HepG2 (cell line): ENCODE data around the gene SNPH. TPM values are rescaled to one million over a fixed set of nuclear protein-coding genes. Genes with fewer than 3 reads are reported as not detected.

Experiments used
- ATAC-seq: fragments of 200-7000 bp; cut with Tn5 transposase; 3 replicates; pipeline ENCODE4 v1.9.1; 2020; ENCODE audit warnings: mild to moderate bottlenecking, moderate library complexity
- BruUV-seq: library from RNA; stranded (reverse); fragments of 400-500 nt; replicated peaks from 2 replicates; lab custom pipeline; 2021; lab: Mats Ljungman, UMichigan
- CTCF ChIA-PET: fragments of 300-600 bp; formaldehyde crosslinking; extraction: SDS; loops from one replicate; lab custom pipeline; 2021; ENCODE audit warnings: low total read pairs, inconsistent platforms, low intra/inter-chr PET ratio; lab: Yijun Ruan, JAX
- POLR2A ChIA-PET: fragments of 350-600 bp; sonication (Branson Sonifier 250); formaldehyde crosslinking; loops from one replicate; lab custom pipeline; 2020; ENCODE audit warnings: antibody characterized with exemption, inconsistent platforms; lab: Yijun Ruan, JAX
- DNase-seq: peaks from one replicate; pipeline ENCODE4 v3.0.0-alpha.2; 2015; ENCODE audit warnings: low spot score
- FAIRE-seq: peaks from 3 replicates; lab custom pipeline; 2011; peaks lifted over from hg19 to GRCh38; lab: Jason Lieb, UNC
- H2AFZ ChIP-seq: one replicate; pipeline ENCODE4 v1.6.1; 2011; ENCODE audit warnings: low read length, inconsistent platforms
- H3K27ac ChIP-seq: fragments of 300-600 bp; 3 replicates; pipeline ENCODE4 v1.8.0; 2011; ENCODE audit warnings: mixed run types, mild to moderate bottlenecking, mixed read lengths, low read length, inconsistent platforms; ENCODE audit not compliant: insufficient read depth; ENCODE audit errors: extremely low read length
- H3K27me3 ChIP-seq, 2 experiments: fragments of 200-600 bp in 1 of 2; 2 replicates in 1 of 2; 3 replicates in 1 of 2; pipeline versions ENCODE4 v1.6.0 to v1.8.0; 2011; ENCODE audit warnings: low read length in 2 of 2, mild to moderate bottlenecking in 2 of 2, moderate library complexity in 2 of 2, inconsistent platforms in 1 of 2; ENCODE audit not compliant: insufficient read depth in 2 of 2, control insufficient read depth in 1 of 2
- H3K36me3 ChIP-seq, 2 experiments: fragments of 200-600 bp in 1 of 2; replicated peaks in 1 of 2; 2 replicates in 1 of 2; 3 replicates in 1 of 2; pipeline versions ENCODE4 v1.5.1 to v1.8.0; 2011; ENCODE audit warnings: low read length in 2 of 2, inconsistent platforms in 1 of 2; ENCODE audit not compliant: insufficient read depth in 2 of 2, control insufficient read depth in 1 of 2
- H3K4me1 ChIP-seq: 2 replicates; pipeline ENCODE4 v1.5.1; 2012; ENCODE audit warnings: low read length, inconsistent platforms; ENCODE audit not compliant: insufficient read depth
- H3K4me2 ChIP-seq: 2 replicates; pipeline ENCODE4 v1.6.0; 2011; ENCODE audit warnings: low read depth, low read length, inconsistent platforms
- H3K4me3 ChIP-seq, 3 experiments: fragments of 200-600 bp in 1 of 3; sonication (generic), shearing (Covaris generic) in 1 of 3; replicated peaks in 1 of 3; 2 replicates each; pipeline ENCODE4 v1.5.1; 2011 to 2016; ENCODE audit warnings: low read length in 3 of 3, inconsistent platforms in 2 of 3, low read depth in 2 of 3, mild to moderate bottlenecking in 2 of 3, control low read depth in 1 of 3, mixed read lengths in 1 of 3; ENCODE audit not compliant: insufficient read depth in 1 of 3
- H3K79me2 ChIP-seq: one replicate; pipeline ENCODE4 v1.6.1; 2011; ENCODE audit warnings: low read length, inconsistent platforms; ENCODE audit not compliant: insufficient read depth
- H3K9ac ChIP-seq: 2 replicates; pipeline ENCODE4 v1.6.0; 2011; ENCODE audit warnings: mild to moderate bottlenecking, low read depth, low read length, inconsistent platforms; ENCODE audit not compliant: insufficient read depth
- H3K9me3 ChIP-seq: 2 replicates; pipeline ENCODE4 v1.5.1; 2012; ENCODE audit warnings: mild to moderate bottlenecking, low read length
- H4K20me1 ChIP-seq: 2 replicates; pipeline ENCODE4 v1.6.0; 2011; ENCODE audit warnings: inconsistent platforms, mild to moderate bottlenecking, low read length, moderate library complexity; ENCODE audit not compliant: insufficient read depth
- ATM ChIP-seq: fragments of 450-650 bp; IDR thresholded peaks from 2 replicates; pipeline ENCODE4 v1.7.1; 2017; ENCODE audit warnings: mild to moderate bottlenecking, borderline replicate concordance
- KDM2A ChIP-seq: sonication (generic); formaldehyde crosslinking; IDR thresholded peaks from 2 replicates; pipeline ENCODE4 v1.4.0; 2020; ENCODE audit warnings: low read depth, missing genetic modification reagents, borderline replicate concordance
- MTF1 ChIP-seq: sonication (generic); formaldehyde crosslinking; IDR thresholded peaks from 2 replicates; pipeline ENCODE4 v1.5.0; 2020; ENCODE audit warnings: missing genetic modification reagents
- NFATC3 ChIP-seq: sonication (generic); formaldehyde crosslinking; IDR thresholded peaks from 2 replicates; pipeline ENCODE4 v1.5.1; 2020; ENCODE audit warnings: mild to moderate bottlenecking, missing genetic modification reagents
- NR2F1 ChIP-seq, 2 experiments: fragments of 450-650 bp in 1 of 2; formaldehyde crosslinking in 1 of 2; IDR thresholded peaks; 2 replicates each; pipeline versions ENCODE4 v1.5.0 to v1.6.1; 2016 to 2020; ENCODE audit warnings: mild to moderate bottlenecking in 1 of 2, missing compliant biosample characterization in 1 of 2, missing genetic modification reagents in 1 of 2, moderate library complexity in 1 of 2
- RCOR2 ChIP-seq: IDR thresholded peaks from 2 replicates; pipeline ENCODE4 v1.6.1; 2016; ENCODE audit warnings: missing biosample characterization, missing genetic modification reagents
- ZFP36 ChIP-seq: fragments of 150-350 bp; IDR thresholded peaks from 2 replicates; pipeline ENCODE4 v1.6.1; 2018; ENCODE audit warnings: borderline replicate concordance, low read length, low read depth; ENCODE audit not compliant: partially characterized antibody
- ZFP91 ChIP-seq: sonication (generic); formaldehyde crosslinking; IDR thresholded peaks from 2 replicates; pipeline ENCODE4 v1.9.0; 2022; ENCODE audit warnings: missing genetic modification reagents, mild to moderate bottlenecking, borderline replicate concordance
- ZGPAT ChIP-seq: IDR thresholded peaks from 2 replicates; pipeline ENCODE4 v1.6.1; 2016; ENCODE audit warnings: mild to moderate bottlenecking
- ZNF652 ChIP-seq: IDR thresholded peaks from 2 replicates; pipeline ENCODE4 v1.6.1; 2016; ENCODE audit warnings: low read depth, borderline replicate concordance
- ZNF768 ChIP-seq: sonication (generic); formaldehyde crosslinking; IDR thresholded peaks from 2 replicates; pipeline ENCODE4 v1.4.0; 2020; ENCODE audit warnings: missing genetic modification reagents
- ZNF792 ChIP-seq: IDR thresholded peaks from 2 replicates; pipeline ENCODE4 v1.6.1; 2016
- ZSCAN12 ChIP-seq: sonication (generic); formaldehyde crosslinking; IDR thresholded peaks from 2 replicates; pipeline ENCODE4 v1.9.0; 2021; ENCODE audit warnings: mild to moderate bottlenecking, missing genetic modification reagents
- WGBS: methylation state at CpG from one replicate; pipeline ENCODE4 v1.1.6; 2017; ENCODE audit warnings: low lambda C conversion rate; 5-methylcytosine and 5-hydroxymethylcytosine counted together
- in situ Hi-C: cut with HindIII; loops from 2 replicates; pipeline ENCODE4 v1.10.0; 2017; ENCODE audit warnings: low pct_unique_long_range_greater_than_20kb; ENCODE audit not compliant: extremely low pct_ligation_motif_present
- intact Hi-C: fragments of 100-400 bp; cut with micrococcal nuclease; formaldehyde crosslinking; loops from one replicate; pipeline ENCODE4 v1.10.0; 2022; ENCODE audit not compliant: unreplicated experiment
- polyA plus RNA-seq, 8 experiments: library from polyadenylated mRNA; depleted of rRNA in 3 of 8; stranded (reverse) in 7 of 8; unstranded in 1 of 8; fragments of >200 nt; fragmentation: Illumina TruSeq in 4 of 8; extraction: Trizol in 4 of 8; gene quantifications; 2 replicates each; pipeline versions ENCODE4 v1.2.1 to v1.2.3, GENCODE V29; 2011 to 2016; ENCODE audit warnings: low read depth in 4 of 8, missing spikeins in 1 of 8, mixed read lengths in 1 of 8; ENCODE audit not compliant: insufficient read depth in 1 of 8
- total RNA-seq, 5 experiments: library from RNA; depleted of rRNA; stranded (reverse); fragments of >200 nt; fragmentation: Illumina TruSeq; extraction: Trizol; gene quantifications; 2 replicates each; pipeline ENCODE4 v1.2.3, GENCODE V29; 2016; ENCODE audit warnings: low read depth in 1 of 5
- TF ChIP-seq, protein P1 (sequence below): sonication (generic); formaldehyde crosslinking; IDR thresholded peaks from 2 replicates; pipeline ENCODE4 v1.9.0; 2021; ENCODE audit warnings: missing genetic modification reagents, mild to moderate bottlenecking, borderline replicate concordance
- TF ChIP-seq, protein P2 (sequence below): IDR thresholded peaks from 2 replicates; pipeline ENCODE4 v1.6.1; 2018; ENCODE audit warnings: missing genetic modification reagents, mild to moderate bottlenecking, missing compliant biosample characterization
- TF ChIP-seq, protein P3 (sequence below): sonication (generic); formaldehyde crosslinking; IDR thresholded peaks from 2 replicates; pipeline ENCODE4 v1.4.0; 2020; ENCODE audit warnings: missing genetic modification reagents, borderline replicate concordance

Gene SNPH
- total and polyA plus RNA-seq, 2 of the 13 experiments (the other 11 are each of a cell fraction or from before 2014, with no cell fraction given), result 0.09 TPM; not detected in 1

GRCh38 chr20:1265916-1266166, 253 bp upstream of the SNPH start:
- POLR2A ChIA-PET, result interaction anchor here (1.0 kb wide), 1 partner anchor 60 kb away, joined by 3 read pairs; no protein-coding TSS in a partner anchor
- no peak overlapping the region for H3K27ac ChIP-seq
- TF ChIP-seq ZNF768 (CRISPR knock-in tag) (peak; percentile 99), MTF1 (CRISPR knock-in tag) (no peak), NR2F1 (CRISPR knock-in tag; IDR thresholded peaks at IDR 0.05) (no peak), ZFP36 (peak; percentile 47), ZNF792 (CRISPR knock-in tag) (no peak), KDM2A (CRISPR knock-in tag) (no peak), ZFP91 (peak; percentile 98), ZNF652 (no peak), NFATC3 (CRISPR knock-in tag) (no peak), ZSCAN12 (CRISPR knock-in tag) (no peak), RCOR2 (CRISPR knock-in tag) (peak; percentile 66; the same call in 1 of the 2 replicates), ZGPAT (CRISPR knock-in tag) (0 out of 2 replicates have a peak, but pooled peaks have one; percentile 14), ATM (no peak)
- TF ChIP-seq, protein P1, sequence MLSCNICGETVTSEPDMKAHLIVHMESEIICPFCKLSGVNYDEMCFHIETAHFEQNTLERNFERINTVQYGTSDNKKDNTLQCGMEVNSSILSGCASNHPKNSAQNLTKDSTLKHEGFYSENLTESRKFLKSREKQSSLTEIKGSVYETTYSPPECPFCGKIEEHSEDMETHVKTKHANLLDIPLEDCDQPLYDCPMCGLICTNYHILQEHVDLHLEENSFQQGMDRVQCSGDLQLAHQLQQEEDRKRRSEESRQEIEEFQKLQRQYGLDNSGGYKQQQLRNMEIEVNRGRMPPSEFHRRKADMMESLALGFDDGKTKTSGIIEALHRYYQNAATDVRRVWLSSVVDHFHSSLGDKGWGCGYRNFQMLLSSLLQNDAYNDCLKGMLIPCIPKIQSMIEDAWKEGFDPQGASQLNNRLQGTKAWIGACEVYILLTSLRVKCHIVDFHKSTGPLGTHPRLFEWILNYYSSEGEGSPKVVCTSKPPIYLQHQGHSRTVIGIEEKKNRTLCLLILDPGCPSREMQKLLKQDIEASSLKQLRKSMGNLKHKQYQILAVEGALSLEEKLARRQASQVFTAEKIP (CRISPR knock-in tag), result no peak
- TF ChIP-seq, protein P2, sequence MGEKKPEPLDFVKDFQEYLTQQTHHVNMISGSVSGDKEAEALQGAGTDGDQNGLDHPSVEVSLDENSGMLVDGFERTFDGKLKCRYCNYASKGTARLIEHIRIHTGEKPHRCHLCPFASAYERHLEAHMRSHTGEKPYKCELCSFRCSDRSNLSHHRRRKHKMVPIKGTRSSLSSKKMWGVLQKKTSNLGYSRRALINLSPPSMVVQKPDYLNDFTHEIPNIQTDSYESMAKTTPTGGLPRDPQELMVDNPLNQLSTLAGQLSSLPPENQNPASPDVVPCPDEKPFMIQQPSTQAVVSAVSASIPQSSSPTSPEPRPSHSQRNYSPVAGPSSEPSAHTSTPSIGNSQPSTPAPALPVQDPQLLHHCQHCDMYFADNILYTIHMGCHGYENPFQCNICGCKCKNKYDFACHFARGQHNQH (CRISPR knock-in tag), result 0 out of 2 replicates have a peak, but pooled peaks have one; percentile 30
- TF ChIP-seq, protein P3, sequence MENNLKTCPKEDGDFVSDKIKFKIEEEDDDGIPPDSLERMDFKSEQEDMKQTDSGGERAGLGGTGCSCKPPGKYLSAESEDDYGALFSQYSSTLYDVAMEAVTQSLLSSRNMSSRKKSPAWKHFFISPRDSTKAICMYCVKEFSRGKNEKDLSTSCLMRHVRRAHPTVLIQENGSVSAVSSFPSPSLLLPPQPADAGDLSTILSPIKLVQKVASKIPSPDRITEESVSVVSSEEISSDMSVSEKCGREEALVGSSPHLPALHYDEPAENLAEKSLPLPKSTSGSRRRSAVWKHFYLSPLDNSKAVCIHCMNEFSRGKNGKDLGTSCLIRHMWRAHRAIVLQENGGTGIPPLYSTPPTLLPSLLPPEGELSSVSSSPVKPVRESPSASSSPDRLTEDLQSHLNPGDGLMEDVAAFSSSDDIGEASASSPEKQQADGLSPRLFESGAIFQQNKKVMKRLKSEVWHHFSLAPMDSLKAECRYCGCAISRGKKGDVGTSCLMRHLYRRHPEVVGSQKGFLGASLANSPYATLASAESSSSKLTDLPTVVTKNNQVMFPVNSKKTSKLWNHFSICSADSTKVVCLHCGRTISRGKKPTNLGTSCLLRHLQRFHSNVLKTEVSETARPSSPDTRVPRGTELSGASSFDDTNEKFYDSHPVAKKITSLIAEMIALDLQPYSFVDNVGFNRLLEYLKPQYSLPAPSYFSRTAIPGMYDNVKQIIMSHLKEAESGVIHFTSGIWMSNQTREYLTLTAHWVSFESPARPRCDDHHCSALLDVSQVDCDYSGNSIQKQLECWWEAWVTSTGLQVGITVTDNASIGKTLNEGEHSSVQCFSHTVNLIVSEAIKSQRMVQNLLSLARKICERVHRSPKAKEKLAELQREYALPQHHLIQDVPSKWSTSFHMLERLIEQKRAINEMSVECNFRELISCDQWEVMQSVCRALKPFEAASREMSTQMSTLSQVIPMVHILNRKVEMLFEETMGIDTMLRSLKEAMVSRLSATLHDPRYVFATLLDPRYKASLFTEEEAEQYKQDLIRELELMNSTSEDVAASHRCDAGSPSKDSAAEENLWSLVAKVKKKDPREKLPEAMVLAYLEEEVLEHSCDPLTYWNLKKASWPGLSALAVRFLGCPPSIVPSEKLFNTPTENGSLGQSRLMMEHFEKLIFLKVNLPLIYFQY (CRISPR knock-in tag), result no peak

More at GRCh38 chr20:1265916-1266166, 253 bp upstream of the SNPH start:
- Histone ChIP-seq H3K4me3 (peak overlapping the region; percentile 53 to 67 (median 59)), H3K9me3 (no peaks in the 10 kb centered on the region), H2AFZ (no peak overlapping the region), H3K27me3 (peaks cover 16 to 48% of the 10 kb centered on the region in 2 experiments), H3K79me2 (no peaks in the 10 kb centered on the region), H3K4me2 (peak overlapping the region; percentile 76), H3K4me1 (no peaks in the 10 kb centered on the region; the same call in 1 of the 2 replicates), H3K9ac (no peak overlapping the region), H3K36me3 (no peaks in the 10 kb centered on the region), H4K20me1 (no peaks in the 10 kb centered on the region)
- intact Hi-C loops (no loop called here), in situ Hi-C loops (no loop called here)
- FAIRE-seq (no peak), DNase-seq (no peak), ATAC-seq (no peak)
- no TSS peak for BruUV-seq
- WGBS, result 4% methylated on average over 10 of the region's 10 CpGs
- CTCF ChIA-PET, result no interaction called here
